Choroid plexus epithelial cell (primary cell): ENCODE data around the gene DENND2A.
A peak's percentile ranks its signal among the peaks of the same experiment; 100 is the strongest.

Experiments
- DNase-seq: peaks from one replicate; pipeline ENCODE4 v3.0.0-alpha.2; 2010; ENCODE audit warnings: low read depth
- H3K4me3 ChIP-seq: 2 replicates; pipeline ENCODE4 v1.5.1; 2011; ENCODE audit warnings: low read depth, mild to moderate bottlenecking, control low read depth, low read length, moderate library complexity
- TF ChIP-seq, protein P1 (sequence below): conservative IDR thresholded peaks from 2 replicates; pipeline ENCODE4 v1.5.1; 2011; ENCODE audit warnings: low read depth, mild to moderate bottlenecking, control low read depth, inconsistent platforms, low read length, moderate library complexity

The DENND2A gene

DNA sequence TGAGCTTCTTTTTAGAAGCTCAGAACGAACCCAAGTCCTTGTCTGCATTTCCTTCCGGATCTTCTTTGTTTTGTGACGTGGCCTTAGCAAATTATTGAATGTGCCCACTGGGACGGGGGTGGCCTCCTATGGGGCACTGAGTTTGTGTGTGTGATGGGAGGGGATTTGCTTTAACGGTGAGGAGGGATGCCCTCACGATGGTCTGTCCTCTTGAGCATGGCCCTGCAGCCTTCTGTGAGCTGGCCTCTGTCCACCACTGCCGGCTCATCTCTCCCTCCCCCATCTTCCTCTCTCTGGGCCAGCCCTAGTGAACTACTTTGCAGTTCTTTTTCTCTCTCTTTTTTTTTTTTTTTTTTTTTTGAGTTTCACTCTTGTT lies 98.4 kb downstream of the DENND2A start:
- TF ChIP-seq, protein P1, sequence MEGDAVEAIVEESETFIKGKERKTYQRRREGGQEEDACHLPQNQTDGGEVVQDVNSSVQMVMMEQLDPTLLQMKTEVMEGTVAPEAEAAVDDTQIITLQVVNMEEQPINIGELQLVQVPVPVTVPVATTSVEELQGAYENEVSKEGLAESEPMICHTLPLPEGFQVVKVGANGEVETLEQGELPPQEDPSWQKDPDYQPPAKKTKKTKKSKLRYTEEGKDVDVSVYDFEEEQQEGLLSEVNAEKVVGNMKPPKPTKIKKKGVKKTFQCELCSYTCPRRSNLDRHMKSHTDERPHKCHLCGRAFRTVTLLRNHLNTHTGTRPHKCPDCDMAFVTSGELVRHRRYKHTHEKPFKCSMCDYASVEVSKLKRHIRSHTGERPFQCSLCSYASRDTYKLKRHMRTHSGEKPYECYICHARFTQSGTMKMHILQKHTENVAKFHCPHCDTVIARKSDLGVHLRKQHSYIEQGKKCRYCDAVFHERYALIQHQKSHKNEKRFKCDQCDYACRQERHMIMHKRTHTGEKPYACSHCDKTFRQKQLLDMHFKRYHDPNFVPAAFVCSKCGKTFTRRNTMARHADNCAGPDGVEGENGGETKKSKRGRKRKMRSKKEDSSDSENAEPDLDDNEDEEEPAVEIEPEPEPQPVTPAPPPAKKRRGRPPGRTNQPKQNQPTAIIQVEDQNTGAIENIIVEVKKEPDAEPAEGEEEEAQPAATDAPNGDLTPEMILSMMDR, result no peak
- DNase-seq, result peak; percentile 77
- peak overlapping the region; percentile 30 for H3K4me3 ChIP-seq

DNA sequence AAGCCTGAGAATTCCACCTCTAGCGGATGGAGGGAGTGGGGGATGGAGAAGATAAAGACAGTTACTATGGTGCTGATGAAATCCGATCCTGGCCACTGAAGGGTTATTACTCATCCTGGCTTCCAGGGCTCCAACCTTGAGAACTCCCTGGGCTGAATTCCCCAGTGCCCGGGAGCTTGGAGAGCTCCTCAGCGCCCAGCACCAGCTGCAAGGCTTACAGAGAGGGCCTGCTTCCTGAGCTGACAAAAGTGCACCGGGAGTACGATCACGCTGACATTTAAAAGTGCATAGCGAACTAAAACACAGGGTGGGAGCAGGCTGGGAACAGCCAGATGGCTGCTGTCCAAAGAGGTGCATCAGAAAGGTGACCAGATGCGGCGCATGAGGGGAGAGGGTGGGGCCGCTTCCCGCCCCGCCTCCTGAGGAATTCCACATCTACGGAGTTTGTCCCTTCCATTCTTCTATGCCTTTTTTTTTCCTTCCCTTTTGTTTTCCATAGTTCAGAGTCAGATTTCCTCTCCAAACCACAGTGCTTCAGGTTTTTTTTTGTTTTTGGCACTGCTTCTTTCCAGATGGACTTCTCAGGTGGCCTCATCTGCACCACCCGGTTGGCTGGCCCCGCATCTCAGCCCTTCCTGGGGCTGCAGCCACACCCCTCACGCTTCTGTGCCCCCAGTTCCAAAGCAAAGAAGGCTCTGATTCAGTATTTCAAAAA lies 98.9 kb downstream of the DENND2A start:
- DNase-seq, result peak; percentile 90
- peak overlapping the region; percentile 30 for H3K4me3 ChIP-seq

DNA sequence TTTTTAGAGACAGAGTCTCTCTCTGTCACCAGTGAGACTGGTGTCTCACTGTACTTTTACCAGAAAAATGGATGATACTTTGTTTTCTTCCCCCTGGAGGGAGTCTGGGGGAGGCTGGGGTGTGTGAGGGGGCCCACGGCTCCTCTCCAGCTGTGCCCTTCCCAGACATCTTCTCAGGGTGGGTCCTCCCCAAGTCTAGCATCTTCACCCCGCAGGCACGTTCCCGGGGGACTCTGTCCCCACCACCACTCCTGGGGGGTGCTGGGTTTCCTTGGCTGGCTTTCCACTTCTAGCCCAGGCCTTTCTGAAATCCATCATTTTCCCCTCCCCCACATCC lies 99.5 kb downstream of the DENND2A start:
- no peak for DNase-seq
- peak overlapping the region; percentile 30 for H3K4me3 ChIP-seq
- TF ChIP-seq, protein P1, result no peak

More for the DNA sequence above, 98.9 kb downstream of the DENND2A start:
- TF ChIP-seq, protein P1, result peak; percentile 7

DNA sequence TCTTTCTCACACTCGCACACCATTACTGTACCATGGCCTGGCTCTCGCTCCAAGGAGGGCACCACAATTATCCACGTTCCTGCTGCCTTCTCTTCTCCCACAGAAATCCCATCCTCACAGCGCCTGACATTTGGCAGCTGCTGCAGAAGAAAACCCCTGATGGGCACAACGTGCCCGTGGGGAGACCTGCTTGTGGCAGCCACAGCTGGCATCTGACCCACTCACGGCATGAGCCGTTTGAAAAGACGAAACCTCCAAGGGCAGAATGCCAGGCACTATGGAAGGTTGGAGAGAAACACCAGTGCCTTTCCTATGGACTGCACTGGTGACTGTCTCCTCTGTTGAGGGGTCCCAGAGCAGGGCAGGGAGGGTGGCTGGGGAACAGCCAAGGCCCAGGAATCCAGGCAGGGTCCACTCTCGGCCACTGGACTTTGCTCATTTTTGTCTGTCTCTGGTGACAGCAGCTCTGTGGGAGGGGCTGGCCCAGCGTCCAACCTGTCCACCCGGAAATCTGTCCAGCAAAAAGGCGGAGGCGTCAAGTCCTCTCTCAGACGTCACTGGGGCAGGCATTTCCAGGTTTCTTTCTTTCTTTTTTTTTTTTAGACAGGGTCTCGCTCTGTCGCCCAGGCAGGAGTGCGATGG lies 100.4 kb downstream of the DENND2A start:
- DNase-seq, result no peak
- H3K4me3 ChIP-seq, result no peak overlapping the region
- TF ChIP-seq, protein P1, result no peak

DNA sequence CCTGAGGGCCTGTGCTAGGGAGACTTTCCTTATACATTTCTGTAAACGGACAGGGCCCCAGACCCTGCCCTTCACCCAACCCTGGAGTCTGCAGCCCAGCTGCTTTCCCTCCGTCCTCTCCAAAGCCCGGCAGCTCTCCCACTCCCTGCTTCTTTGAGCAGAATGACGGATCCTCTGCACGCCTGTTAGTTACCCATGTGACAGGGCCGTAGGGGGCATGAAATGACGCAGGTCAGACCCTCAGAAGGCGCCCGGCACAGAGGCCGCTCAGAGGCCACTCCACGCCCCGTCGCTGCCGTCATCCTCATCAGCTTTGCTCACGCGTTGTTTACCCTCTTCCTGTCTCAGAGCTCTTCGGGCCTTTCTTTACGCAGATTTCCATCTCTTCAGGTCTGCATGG lies 101.2 kb downstream of the DENND2A start:
- no peak overlapping the region for H3K4me3 ChIP-seq
- TF ChIP-seq, protein P1, result no peak
- no peak for DNase-seq

DNA sequence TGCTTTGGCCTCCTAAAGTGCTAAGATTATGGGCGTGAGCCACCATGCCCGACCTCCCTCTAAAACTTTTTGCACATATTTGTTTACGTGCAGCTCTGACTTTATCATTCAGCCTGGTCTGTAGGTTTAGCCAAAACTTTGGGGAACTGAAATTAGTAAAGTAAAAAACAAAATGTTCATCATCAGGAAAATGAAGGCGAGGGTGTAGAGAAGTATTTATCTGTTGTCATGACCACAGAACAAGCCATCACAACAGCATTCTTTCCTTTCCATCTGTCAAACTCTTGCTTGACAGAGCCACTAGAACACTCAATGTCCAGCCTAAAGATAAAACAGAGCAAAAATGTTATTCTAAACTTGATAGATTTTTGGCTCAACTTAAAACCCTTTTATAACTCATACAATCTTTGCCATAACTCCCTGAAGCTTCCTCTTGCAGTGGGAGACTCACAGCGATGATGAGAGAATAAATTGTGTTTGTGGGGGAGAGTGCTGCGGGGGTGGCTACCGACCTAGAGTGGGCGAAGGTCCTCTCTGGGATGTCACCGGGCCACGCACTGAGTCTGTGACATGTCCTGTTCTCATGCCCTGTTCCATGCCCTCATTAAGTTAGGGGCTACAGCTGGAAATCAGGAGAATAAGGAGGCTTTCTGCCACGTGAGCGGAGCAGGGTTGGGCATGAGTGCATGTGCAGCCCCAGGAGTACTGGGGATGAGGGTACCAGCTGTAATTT lies 102.7 kb downstream of the DENND2A start:
- TF ChIP-seq, protein P1, result no peak
- DNase-seq, result no peak
- no peak overlapping the region for H3K4me3 ChIP-seq
